ENCODE measurements around the gene EFCAB6.

EFCAB6 gene

GRCh38 chr22:43825651-43826050 lies 13.5 kb upstream of the EFCAB6 start:
- Histone ChIP-seq H3K36me3 (ENCODE audit: insufficient read depth, low read length) (no peaks in the 10 kb centered on the region), H3K4me1 (ENCODE audit: insufficient read depth, low read length, severe bottlenecking) (no peaks in the 10 kb centered on the region), H3K79me2 (ENCODE audit: insufficient read depth, low read length) (no peaks in the 10 kb centered on the region), H3K27me3 (ENCODE audit: insufficient read depth, low read length) (no peaks in the 10 kb centered on the region), H4K20me1 (ENCODE audit: insufficient read depth, low read length) (no peaks in the 10 kb centered on the region), H3K27ac (ENCODE audit: low read depth, low read length, poor library complexity, severe bottlenecking) (no peak overlapping the region), H3K4me2 (ENCODE audit: low read length) (no peak overlapping the region), H3K4me3 (ENCODE audit: low read depth, low read length, poor library complexity, severe bottlenecking) (no peak overlapping the region), H3K9me3 (ENCODE audit: low read length) (no peaks in the 10 kb centered on the region), H2AFZ (ENCODE audit: low read length) (no peak overlapping the region), H3F3A (ENCODE audit: insufficient read depth, low read length) (no peaks in the 10 kb centered on the region), H3K9ac (ENCODE audit: low read length) (no peak overlapping the region), H3K9me2 (ENCODE audit: low read depth, low read length) (no peaks in the 10 kb centered on the region)
- TF ChIP-seq EZH2 (IDR thresholded peaks at IDR 0.05; ENCODE audit: borderline replicate concordance, low read length), result no peak
- no peak for TF ChIP-seq CTCF (IDR thresholded peaks at IDR 0.05; ENCODE audit: low read length)

GRCh38 chr22:43824724-43825420 lies 12.8 kb upstream of the EFCAB6 start:
- H3K79me2 ChIP-seq (ENCODE audit: insufficient read depth, low read length), result no peaks in the 10 kb centered on the region
- TF ChIP-seq CTCF (IDR thresholded peaks at IDR 0.05; ENCODE audit: low read length) (no peak), EZH2 (IDR thresholded peaks at IDR 0.05; ENCODE audit: borderline replicate concordance, low read length) (no peak)
- H3K4me3 ChIP-seq (ENCODE audit: low read depth, low read length, poor library complexity, severe bottlenecking), result no peak overlapping the region
- H2AFZ ChIP-seq (ENCODE audit: low read length), result no peak overlapping the region
- H3K27ac ChIP-seq (ENCODE audit: low read depth, low read length, poor library complexity, severe bottlenecking), result no peak overlapping the region
- H3K9me2 ChIP-seq (ENCODE audit: low read depth, low read length), result no peaks in the 10 kb centered on the region
- no peaks in the 10 kb centered on the region for H4K20me1 ChIP-seq (ENCODE audit: insufficient read depth, low read length)
- no peaks in the 10 kb centered on the region for H3K9me3 ChIP-seq (ENCODE audit: low read length)
- H3K27me3 ChIP-seq (ENCODE audit: insufficient read depth, low read length), result no peaks in the 10 kb centered on the region
- no peaks in the 10 kb centered on the region for H3F3A ChIP-seq (ENCODE audit: insufficient read depth, low read length)
- H3K9ac ChIP-seq (ENCODE audit: low read length), result no peak overlapping the region
- no peaks in the 10 kb centered on the region for H3K36me3 ChIP-seq (ENCODE audit: insufficient read depth, low read length)
- no peaks in the 10 kb centered on the region for H3K4me1 ChIP-seq (ENCODE audit: insufficient read depth, low read length, severe bottlenecking)
- H3K4me2 ChIP-seq (ENCODE audit: low read length), result no peak overlapping the region

- Histone ChIP-seq H4K20me1 (ENCODE audit: insufficient read depth, low read length) (no peaks in the 10 kb centered on the region), H2AFZ (ENCODE audit: low read length) (no peak overlapping the region), H3F3A (ENCODE audit: insufficient read depth, low read length) (no peaks in the 10 kb centered on the region), H3K4me3 (ENCODE audit: low read depth, low read length, poor library complexity, severe bottlenecking) (no peak overlapping the region), H3K9ac (ENCODE audit: low read length) (no peak overlapping the region), H3K9me2 (ENCODE audit: low read depth, low read length) (no peaks in the 10 kb centered on the region), H3K4me1 (ENCODE audit: insufficient read depth, low read length, severe bottlenecking) (no peaks in the 10 kb centered on the region), H3K79me2 (ENCODE audit: insufficient read depth, low read length) (no peaks in the 10 kb centered on the region), H3K4me2 (ENCODE audit: low read length) (no peak overlapping the region), H3K36me3 (ENCODE audit: insufficient read depth, low read length) (no peaks in the 10 kb centered on the region), H3K9me3 (ENCODE audit: low read length) (no peaks in the 10 kb centered on the region), H3K27ac (ENCODE audit: low read depth, low read length, poor library complexity, severe bottlenecking) (no peak overlapping the region), H3K27me3 (ENCODE audit: insufficient read depth, low read length) (no peaks in the 10 kb centered on the region)
- TF ChIP-seq CTCF (IDR thresholded peaks at IDR 0.05; ENCODE audit: low read length) (no peak), EZH2 (IDR thresholded peaks at IDR 0.05; ENCODE audit: borderline replicate concordance, low read length) (no peak)
These were observed 12.0 kb upstream of the EFCAB6 start for GRCh38 chr22:43823911-43824665.
